ENCODE results near the gene AXL.

DNA sequence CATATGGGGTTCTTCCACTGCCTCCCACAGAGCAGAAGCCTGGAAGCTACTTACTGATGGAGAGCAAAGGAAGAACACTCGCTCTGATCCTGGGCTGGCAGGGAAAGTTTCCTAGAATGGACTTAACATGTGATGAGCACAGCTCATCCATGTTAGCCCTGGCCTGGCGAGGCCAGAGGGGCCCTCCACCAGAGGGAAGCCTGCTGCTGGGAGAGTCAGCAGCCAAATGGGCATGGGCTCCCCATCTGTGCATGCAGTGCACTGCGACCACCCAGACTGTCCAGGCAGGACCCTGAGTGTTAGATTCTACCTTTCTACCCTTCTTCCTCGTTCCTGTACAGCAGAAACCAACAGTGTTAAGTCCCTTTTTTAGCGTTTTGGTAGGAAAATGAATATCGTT lies 54.1 kb downstream of the AXL start:
- TF ChIP-seq GATA2 (IDR thresholded peaks at IDR 0.05; ENCODE audit: low read depth, low read length) (no peak), GATA3 (IDR thresholded peaks at IDR 0.05; ENCODE audit: low read depth, low read length) (no peak)

Measured in SH-SY5Y (cell line).